Measurements from ENCODE around the gene ARHGAP24.
"Not testable (repeated sequence)": the region's sequence is repeated elsewhere in the genome, so short reads cannot be mapped to it uniquely, and the experiment has no call there.

Gene ARHGAP24

DNA sequence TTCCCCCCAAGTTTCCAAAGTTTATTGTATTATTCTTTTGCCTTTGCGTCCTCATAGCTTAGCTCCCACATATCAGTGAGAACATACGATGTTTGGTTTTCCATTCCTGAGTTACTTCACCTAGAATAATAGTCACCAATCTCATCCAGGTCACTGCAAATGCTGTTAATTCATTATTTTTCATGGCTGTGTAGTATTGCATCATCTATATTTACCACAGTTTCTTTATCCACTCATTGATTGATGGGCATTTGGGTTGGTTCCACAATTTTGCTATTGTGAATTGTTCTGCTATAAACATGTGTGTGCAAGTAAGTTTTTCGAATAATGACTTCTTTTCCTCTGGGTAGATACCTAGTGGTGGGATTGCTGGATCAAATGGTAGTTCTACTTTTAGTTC is 43.6 kb downstream of the ARHGAP24 start:
- not testable (repeated sequence) for DNase-seq (ENCODE audit: low read depth in 2 of 2)

DNA sequence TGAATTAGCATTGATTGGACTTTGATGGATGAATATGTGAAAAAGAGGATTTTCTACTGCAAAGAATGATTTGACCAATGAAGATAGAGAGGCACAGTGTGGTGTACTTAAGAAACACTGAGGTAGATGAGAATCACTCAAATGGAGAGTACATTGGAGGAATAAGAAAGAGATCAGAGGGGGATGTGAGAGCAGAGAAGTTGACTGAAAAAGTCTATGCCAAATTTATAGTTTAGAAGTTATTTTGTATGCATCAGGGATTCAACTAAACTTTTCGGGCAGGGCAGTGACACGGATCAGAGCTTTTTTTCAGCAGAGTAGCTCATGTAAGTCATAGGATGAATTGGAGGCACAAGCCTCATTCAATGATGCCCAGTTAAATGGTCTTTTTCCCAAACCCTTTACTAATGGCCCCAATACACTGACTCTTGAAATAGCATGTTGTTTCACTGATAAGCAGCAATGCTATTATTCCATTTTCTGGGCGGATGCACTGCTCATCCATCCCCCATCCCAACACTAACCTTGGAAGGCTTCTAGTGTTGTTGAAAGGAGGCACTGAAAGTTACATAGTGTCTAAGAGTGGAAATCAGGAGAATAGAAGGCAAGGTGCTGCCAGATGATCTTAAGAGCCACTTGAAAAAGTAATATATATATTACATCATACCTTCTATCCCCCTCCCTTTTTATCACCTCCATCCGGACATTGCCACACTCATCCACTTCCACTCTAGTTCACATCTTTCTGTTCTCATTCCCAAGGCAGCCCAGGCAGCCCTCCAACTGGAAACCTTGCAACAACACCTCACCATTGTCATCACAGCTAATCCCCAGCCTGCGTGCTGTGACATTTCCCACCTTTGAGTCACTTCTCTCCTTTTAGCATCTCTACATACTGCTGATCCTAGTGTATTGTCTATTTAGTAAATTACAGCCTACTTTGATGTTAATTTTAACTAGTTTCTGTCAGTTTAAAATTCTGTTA is 46.1 kb downstream of the ARHGAP24 start:
- no peak for DNase-seq (ENCODE audit: low read depth in 2 of 2)

DNA sequence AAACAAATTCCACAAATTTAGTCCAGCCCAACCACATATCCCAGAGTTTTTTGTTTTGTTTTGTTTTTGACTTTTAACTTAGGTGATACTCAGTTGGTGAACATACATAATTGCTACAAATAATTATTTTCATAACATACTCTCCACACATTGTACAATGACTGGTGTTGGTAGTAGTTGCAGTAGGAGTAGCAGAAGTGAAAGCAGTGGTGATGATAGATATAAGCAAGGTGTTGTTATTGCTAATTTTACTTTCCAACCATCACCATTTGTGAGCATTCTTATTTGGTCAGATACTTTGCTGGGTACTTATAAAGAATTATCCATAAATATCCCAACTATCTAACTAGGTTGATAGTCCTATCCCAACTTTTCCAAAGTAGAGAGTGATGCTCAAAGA is 47.3 kb downstream of the ARHGAP24 start:
- DNase-seq (ENCODE audit: low read depth in 2 of 2): no peak

DNA sequence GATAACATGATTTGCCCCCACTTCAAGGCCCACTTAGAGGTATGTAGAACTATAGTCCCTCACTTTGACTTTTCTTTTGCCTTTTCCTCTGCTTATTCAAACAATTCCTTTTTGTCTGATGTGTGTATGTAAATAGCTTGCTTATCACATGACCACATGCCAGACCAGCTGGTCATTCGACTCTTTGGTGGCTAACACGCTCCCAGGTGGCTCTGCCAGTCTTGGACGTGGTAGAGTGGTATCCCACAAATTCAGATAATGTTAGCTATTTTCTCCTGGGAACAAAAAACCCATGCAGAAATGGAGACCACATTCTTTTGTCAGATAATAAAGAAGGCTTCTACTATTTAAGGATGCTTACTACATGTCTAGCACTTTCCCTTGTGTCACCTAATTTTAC is 47.9 kb downstream of the ARHGAP24 start:
- DNase-seq (ENCODE audit: low read depth in 2 of 2): no peak

DNA sequence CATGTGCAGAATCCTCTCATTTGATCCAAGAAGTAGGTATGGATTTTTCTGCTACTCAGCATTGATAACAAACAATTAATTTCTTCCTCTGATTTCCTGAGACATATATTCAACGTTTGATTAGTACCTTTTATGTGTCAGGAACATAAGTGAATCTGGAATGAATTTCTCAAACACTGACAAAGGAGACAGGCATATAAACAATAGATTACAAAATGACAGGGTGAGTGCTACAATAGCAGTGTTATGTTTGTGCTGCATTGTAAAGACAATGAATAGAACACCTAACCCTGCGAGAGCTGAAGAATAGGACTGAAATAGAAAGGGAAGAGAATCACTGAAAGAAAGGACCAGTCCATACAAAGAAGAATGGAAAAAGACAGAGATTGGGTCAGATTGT is 52.9 kb downstream of the ARHGAP24 start:
- DNase-seq (ENCODE audit: low read depth in 2 of 2): no peak

DNA sequence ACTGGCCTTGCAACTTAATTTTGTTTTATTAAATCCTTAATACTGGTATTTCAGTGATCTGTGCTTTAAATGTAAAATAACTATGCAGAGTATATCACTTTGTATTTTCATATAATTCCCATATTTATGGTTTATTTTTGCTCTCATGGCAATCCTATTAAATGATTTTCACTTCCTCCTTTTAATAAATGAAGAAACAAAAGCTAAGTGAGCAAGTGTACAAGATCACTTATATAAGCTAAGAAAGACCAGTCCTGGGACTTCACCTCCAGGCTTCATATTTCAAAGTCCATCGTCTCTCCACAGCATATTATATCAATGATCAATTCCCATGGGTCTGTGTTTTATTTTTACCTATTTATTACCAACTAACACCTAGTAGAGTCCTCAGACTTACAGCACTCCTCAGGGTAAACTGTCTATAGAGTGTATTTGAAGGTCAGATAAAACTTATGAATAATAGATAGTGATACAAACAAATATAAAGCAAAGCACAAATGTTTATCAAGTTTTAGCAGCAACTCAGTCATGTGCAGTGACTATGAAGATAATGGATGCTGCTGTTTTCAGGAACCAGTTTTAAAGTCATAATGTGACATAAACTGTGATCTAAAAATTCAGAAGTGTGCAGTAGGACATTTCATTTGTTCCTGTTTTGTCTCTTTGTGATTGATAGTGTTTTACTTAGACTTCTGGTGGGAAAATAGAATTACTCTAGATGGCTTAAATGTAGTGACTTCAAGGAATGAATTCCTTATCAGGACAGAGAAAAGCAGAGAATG is 56.8 kb downstream of the ARHGAP24 start:
- DNase-seq (ENCODE audit: low read depth in 2 of 2): no peak

DNA sequence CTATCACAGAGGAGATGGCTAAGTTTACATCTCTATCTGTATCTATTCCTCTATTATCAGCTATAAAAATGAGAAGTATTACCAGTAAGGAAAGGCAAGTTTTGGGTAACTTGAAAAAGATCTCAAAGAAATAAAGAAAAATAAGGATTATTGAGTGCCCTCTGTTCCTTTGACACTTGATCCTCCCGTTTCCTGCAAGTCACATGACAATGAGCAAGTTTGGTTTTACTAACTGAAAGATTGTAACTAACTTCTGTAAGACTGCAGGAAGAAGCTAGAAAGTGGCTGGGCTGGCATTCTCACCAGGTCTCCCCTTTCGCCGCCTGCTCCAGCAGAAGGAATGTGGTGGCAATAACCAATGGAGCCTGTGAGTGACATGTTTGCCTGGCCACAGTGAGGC is 59.2 kb downstream of the ARHGAP24 start:
- DNase-seq (ENCODE audit: low read depth in 2 of 2): no peak

DNA sequence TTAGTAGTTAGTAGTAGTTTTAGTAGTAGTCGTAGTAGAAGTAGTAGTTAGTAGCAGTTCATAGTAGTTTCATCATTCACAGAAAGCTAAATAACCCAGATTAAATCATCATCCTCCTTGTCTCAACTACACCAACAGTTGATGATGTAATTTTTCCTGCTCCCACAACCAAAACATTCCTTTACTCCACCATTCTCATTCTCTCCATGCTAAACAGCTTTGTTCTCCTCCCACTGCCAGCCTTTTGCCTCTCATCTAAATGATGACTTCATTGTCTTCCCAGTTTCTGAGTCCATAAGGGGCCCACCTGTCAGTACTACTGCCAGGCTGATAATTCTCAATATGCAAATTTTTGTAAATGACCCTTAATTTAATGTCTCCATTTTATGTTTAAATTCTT is 68.9 kb downstream of the ARHGAP24 start:
- no peak for DNase-seq (ENCODE audit: low read depth in 2 of 2)

DNA sequence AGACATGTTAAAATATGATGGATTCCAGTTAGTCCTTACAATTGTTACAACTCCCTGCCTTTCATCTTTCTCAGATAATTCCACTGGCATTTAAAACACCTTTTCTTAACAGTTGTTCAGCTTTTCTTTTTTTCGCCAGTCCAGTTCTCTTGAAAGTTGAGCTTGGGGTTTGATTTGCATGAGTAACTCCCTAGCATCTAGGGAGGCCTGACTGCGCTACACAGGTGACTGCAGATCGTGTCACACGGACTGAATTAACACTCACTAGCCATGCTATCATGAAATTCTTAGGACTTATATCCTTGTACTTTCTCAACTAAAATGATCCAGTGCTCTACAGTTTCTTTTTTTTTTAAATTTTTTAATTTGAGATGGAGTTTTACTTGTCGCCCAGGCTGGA is 69.8 kb downstream of the ARHGAP24 start:
- DNase-seq (ENCODE audit: low read depth in 2 of 2): no peak

DNA sequence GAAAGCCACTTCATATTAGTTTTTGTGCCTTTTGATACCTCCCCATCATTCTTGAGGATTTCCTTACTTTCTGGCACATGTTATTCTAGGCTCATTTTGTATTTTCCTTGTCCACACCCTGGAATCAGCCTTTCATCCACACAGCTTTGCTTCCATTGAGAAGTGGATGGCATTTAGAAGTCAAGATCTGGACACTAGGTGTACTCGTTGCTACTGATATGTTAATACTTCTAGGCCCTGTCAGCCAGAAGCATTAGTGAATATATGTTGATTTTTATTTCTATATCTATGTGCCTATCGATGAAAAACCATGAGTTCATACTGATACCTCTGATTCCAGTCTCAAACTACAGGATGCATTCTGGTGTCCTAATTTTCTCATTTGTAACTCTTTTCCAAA is 73.2 kb downstream of the ARHGAP24 start:
- DNase-seq (ENCODE audit: low read depth in 2 of 2): no peak

DNA sequence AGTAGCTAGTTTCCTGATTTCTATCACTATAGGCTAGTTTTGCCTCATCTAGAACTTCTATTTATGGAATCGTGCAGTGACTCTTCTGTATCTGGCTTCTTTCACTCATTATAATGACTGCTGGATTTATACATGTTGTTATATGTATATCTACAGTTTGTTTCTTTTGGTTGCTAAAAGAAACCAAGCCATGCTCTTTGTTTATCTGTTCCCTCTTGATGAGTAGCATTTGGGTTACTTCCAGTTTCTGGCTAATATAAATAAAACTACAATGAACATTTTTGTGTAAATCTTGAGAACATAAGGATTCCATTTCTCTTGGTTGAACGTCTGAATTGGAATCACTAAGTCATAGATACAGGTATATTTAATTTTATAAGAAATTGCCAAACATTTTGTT is 73.9 kb downstream of the ARHGAP24 start:
- no peak for DNase-seq (ENCODE audit: low read depth in 2 of 2)

DNA sequence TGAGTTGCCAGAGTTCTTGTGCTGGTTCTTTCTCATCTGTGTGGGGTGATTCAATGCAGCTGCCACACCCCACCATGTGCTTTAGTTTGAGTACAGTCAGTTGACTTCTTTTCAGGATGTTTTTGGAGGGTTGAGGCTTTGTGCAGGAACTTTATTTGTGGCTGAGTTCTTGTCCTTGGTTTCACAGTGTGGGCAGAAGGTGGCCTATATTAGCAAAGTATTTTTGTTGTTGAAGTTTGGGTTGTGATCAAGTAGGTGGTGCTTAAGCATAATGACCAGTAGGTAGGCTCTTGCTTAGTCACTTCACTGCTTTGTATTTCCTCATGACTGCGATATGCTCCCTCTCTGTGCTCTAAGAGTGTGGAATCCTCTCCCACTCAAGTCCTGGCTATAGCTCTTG is 80.3 kb downstream of the ARHGAP24 start:
- no peak for DNase-seq (ENCODE audit: low read depth in 2 of 2)

DNA sequence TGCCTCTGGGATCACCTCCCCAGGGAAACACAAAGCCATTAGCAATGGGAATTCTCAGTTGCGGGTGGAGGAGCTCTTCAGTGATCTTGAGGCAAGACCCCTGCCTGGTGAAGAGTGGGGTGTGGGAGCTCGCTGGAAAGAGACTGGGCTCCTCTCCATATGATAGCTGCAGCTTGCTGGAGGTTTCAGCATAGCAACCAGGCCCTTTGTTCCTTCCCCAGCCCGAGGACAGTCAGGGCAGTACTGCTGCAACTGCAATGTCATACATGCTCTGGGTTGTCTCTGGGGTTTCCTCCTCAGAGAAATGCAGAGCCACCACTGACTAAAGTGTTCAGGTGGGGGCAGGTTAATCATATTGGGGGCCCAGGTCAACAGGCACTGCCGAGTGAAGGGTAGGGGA is 81.3 kb downstream of the ARHGAP24 start:
- DNase-seq (ENCODE audit: low read depth in 2 of 2): no peak

DNA sequence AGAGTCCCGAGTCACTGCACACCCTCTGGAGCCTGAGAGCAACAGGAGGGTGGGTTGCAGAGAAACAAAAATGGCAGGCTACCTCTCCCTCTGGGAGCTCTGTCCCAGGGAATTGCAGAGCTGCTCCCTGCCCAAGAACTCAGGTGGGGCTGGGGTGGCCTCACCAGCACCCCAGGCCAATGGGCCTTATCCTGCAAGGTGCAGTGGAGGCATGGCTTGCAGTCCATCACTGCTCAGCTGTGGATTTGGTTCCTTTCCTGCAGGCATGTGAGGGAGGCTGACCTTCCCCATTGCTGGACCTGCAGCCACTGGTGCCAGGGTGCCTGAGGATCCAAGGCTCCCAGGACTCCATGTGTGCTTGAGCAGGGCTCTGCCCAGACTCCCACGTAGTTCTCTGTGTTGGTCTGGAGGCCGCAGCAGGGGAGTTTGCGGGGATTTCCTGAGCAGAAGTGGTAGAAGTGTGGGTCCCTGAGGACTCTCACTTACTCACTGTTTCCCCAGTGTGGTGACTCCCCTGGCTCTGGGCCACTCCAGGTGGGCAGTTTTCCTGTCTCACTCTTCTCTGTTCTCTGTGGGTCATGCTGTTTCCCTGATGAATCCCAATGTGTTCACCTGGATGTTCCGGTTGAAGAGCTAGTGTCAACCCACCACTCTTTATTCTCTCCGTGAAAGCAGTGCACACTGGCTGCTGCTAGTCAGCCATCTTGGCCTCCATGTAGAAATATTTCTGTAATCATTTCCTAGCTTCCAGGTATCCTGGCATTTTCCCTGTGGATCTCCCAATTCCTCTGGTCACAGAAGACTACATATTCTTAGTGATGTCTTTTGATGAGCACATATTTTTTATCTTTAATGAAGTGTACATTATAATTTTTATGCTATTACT is 82.3 kb downstream of the ARHGAP24 start:
- no peak for DNase-seq (ENCODE audit: low read depth in 2 of 2)

DNA sequence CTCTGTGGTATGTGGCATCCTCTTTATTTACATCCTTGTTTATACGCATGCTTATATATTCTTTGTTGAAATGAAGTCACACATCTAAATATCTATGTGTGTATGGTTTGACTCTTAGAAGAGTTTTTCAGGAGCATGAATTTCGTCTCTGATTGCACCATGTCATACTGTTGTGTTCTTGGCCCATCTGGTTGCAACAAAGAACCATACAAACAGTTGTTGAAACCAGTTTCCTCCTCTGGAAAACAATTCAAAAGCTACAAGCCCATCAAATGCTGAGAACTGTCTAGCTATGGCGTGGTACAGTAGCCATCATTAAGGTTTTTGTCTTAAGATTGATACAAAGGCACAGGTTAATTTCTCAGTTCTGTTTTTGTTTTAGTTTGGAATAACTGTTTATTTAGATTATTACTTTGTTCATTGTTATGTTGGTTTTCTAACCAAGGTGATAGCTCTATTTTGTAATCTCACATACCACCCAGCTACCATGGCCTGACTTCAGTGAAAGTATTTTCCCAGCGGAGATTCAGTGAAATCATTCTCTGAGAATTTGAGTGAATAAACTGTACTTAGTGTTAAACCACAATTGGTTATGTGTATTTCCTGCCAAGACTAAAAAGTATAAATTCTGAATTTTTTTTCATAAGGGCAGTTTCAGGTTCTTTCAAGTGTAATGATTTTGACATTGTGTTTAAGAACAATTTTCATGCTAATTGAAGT is 91.0 kb downstream of the ARHGAP24 start:
- no peak for DNase-seq (ENCODE audit: low read depth in 2 of 2)

DNA sequence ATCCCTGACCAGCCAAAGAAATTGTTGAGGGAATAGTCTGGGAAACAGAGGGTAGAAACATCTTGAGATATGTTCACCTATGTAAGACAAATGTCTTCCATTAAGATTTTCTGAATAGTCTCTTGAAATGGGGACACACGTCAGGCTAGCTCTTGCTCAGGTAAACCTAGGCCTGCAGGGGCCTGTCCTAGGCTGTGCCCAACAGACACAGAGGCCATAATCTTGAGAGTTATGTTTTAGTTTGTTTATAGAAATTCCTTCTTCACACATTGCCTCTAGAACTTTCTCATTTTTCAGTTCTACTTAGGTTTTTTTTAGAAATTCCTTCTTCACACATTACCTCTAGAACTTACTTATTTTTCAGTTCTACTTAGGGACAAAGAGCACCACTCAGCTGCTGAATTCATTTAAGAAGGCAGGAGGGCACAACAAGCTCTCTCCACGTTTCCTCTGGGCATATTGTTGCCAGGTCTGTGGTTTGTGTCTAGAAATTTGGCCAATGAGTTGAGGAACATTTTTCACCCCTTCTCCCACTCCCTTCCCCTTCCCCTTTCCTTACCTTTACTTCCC is 94.9 kb downstream of the ARHGAP24 start:
- DNase-seq (ENCODE audit: low read depth in 2 of 2): no peak

DNA sequence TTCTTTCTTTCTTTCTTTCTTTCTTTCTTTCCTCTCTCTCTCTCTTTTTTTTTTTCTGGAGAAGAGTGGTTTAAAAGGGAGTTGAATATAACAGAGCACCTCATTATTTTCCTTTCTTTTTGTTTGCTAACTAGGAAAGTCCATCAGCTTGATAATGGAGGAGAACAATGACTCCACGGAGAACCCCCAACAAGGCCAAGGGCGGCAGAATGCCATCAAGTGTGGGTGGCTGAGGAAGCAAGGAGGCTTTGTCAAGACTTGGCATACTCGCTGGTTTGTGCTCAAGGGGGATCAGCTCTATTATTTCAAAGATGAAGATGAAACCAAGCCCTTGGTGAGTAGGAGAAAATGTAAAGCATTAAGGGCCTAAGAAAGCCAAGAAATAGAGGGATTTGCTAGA is 95.4 kb downstream of the ARHGAP24 start:
- no peak for DNase-seq (ENCODE audit: low read depth in 2 of 2)

DNA sequence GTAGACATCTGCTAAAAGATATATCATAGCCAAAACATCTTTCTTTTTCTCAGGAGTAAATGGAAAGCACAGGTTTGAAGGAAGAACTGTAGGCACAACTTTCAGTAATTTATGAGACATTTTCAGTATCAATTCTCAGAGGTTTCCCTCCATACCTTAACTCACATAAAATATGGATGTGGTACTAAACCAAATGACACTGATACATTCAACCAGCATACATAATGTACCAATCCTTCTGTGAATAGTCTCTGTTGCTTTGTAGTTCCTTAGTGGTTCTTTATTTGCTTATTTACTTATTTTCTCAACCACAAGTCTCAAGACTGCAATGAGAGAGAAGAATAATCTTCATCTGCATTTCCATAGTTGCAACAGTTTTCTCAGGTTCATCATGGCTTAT is 96.1 kb downstream of the ARHGAP24 start:
- no peak for DNase-seq (ENCODE audit: low read depth in 2 of 2)

DNA sequence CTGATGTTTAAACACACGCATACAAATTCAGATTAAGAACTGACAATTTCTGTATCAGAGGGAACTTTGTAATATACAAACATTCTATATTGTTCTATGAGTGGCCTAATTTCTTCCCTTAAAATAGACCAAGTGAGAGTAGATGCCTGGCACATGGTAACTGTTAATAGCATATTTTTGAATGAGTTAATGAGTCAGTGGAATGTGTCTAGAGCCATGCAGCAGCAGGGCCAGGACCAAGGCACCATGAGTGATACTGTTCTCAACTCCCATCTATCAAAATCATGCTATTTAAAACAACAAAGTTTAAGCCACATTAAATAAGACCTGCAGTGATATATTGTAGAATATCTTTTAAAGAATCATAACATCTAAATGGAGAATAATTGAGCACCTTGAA is 98.3 kb downstream of the ARHGAP24 start:
- no peak for DNase-seq (ENCODE audit: low read depth in 2 of 2)

DNA sequence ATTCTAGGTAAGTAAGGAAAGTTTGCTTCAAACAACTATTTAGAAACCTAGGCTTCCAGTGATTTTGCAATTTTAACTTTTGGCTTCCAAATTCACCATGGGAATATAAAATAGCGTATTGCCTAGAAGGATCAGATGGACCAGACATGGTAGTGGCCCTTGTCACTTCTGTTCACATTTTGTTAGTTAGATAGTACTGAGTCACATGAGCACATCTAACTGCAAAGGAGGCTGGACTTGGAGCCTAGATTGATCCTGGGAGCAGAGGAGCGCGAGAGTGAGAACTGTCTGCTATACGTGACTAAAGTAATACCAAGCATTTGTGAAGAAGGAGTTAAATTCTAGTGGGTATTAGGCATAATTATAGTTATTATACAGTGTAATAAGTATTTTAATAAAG is 102.4 kb downstream of the ARHGAP24 start:
- DNase-seq (ENCODE audit: low read depth in 2 of 2): no peak

DNA sequence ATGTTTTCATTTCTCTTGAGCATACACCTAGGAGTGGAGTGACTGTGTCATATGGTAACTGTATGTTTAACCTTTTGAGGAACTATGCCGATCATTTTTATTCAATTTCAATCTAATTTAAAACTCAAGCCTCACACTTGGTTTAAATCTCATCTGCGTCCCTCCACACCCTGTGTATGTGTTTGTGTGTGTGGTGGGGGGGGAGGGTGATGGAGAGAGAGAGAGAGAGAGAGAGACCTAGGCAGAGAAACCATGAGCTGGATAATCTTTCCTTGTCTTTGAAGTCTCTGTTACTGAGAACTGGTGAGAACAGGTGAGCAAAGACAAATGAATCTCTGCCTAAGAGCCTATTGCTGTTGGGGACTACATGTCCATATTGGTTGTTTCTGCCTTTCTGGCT is 105.0 kb downstream of the ARHGAP24 start:
- DNase-seq (ENCODE audit: low read depth in 2 of 2): no peak

Data from stimulated activated CD4-positive, alpha-beta T cell treated with anti-CD3 and anti-CD28 coated beads, Interleukin-1b, Interleukin-23, amount 100 ng/mL, for 4 hours (primary cell).